Right lung (tissue), 5 donors: ENCODE measurements around the gene SMOC2. TPM values are rescaled to one million over a fixed set of nuclear protein-coding genes. Genes with fewer than 3 reads are reported as not detected.
"Not testable (repeated sequence)": the region's sequence is repeated elsewhere in the genome, so short reads cannot be mapped to it uniquely, and the experiment has no call there.

Experiments
- DNase-seq, 2 donors: peaks; one replicate each; pipeline ENCODE4 v3.0.0-alpha.2; 2013
- polyA plus RNA-seq, 5 donors: library from polyadenylated mRNA; unstranded; fragments of 120-200 nt; gene quantifications; one replicate each; pipeline versions ENCODE4 v1.2.1 to v1.2.3, GENCODE V29; 2013; ENCODE audit warnings: inconsistent platforms in 1 of 5, low replicate concordance in 1 of 5; ENCODE audit not compliant: insufficient read length in 5 of 5, insufficient read depth in 1 of 5

SMOC2 gene
- polyA plus RNA-seq, 5 donors = 9.7 to 14.5 (median 10.6) TPM

GRCh38 chr6:168600381-168600780 lies 159.4 kb downstream of the SMOC2 start:
- DNase-seq = no peak

- no peak for DNase-seq
These were observed 160.1 kb downstream of the SMOC2 start for GRCh38 chr6:168601111-168601510.

- no peak for DNase-seq
These were observed 160.6 kb downstream of the SMOC2 start for GRCh38 chr6:168601546-168601945.

GRCh38 chr6:168602576-168602975 lies 161.6 kb downstream of the SMOC2 start:
- DNase-seq = no peak

- no peak for DNase-seq
These were observed 162.2 kb downstream of the SMOC2 start for GRCh38 chr6:168603234-168603633.

- no peak for DNase-seq
These were observed 165.0 kb downstream of the SMOC2 start for GRCh38 chr6:168605964-168606363.

- DNase-seq = no peak
These were observed 165.7 kb downstream of the SMOC2 start for GRCh38 chr6:168606722-168607121.

GRCh38 chr6:168607272-168608112 lies 166.5 kb downstream of the SMOC2 start:
- DNase-seq = peak in 1 of 2 donors; percentile 35

GRCh38 chr6:168608113-168608400 lies 167.1 kb downstream of the SMOC2 start:
- DNase-seq = no peak

- no peak for DNase-seq
These were observed 168.2 kb downstream of the SMOC2 start for GRCh38 chr6:168609026-168609685.

- DNase-seq = no peak
These were observed 169.0 kb downstream of the SMOC2 start for GRCh38 chr6:168609914-168610490.

- not testable (repeated sequence) for DNase-seq
These were observed 170.0 kb downstream of the SMOC2 start for GRCh38 chr6:168610966-168611365.

- DNase-seq = no peak
These were observed 170.7 kb downstream of the SMOC2 start for GRCh38 chr6:168611691-168612090.

- DNase-seq = no peak
These were observed 171.6 kb downstream of the SMOC2 start for GRCh38 chr6:168612586-168612985.

GRCh38 chr6:168615837-168616236 lies 174.9 kb downstream of the SMOC2 start:
- no peak for DNase-seq

GRCh38 chr6:168616816-168617765 lies 176.1 kb downstream of the SMOC2 start:
- DNase-seq = no peak

- DNase-seq = no peak
These were observed 177.7 kb downstream of the SMOC2 start for GRCh38 chr6:168618546-168619315.

GRCh38 chr6:168619560-168620314 lies 178.8 kb downstream of the SMOC2 start:
- DNase-seq = no peak

GRCh38 chr6:168620578-168620977 lies 179.6 kb downstream of the SMOC2 start:
- DNase-seq = no peak

GRCh38 chr6:168623736-168624135 lies 182.8 kb downstream of the SMOC2 start:
- DNase-seq = no peak
